Neutrophil (primary cell): ENCODE measurements around the gene ABLIM2.

Experiments
- H3K27ac ChIP-seq: fragments of 200-600 bp; sonication (generic); 2 replicates; pipeline ENCODE4 v1.5.1; 2016; ENCODE audit warnings: mild to moderate bottlenecking, moderate library complexity
- H3K27me3 ChIP-seq: fragments of 200-600 bp; sonication (generic); 2 replicates; pipeline ENCODE4 v1.6.0; 2016; ENCODE audit warnings: mild to moderate bottlenecking
- H3K36me3 ChIP-seq: fragments of 200-600 bp; sonication (generic); 2 replicates; pipeline ENCODE4 v1.5.1; 2017
- H3K4me1 ChIP-seq, 2 experiments: fragments of 200-600 bp in 1 of 2; sonication (generic) in 1 of 2; 1 replicate in 1 of 2; 2 replicates in 1 of 2; pipeline versions ENCODE4 v1.5.1 to v1.6.1; 2013 to 2016; ENCODE audit warnings: low read depth in 1 of 2, low read length in 1 of 2, mild to moderate bottlenecking in 1 of 2, moderate library complexity in 1 of 2; ENCODE audit not compliant: control insufficient read depth in 1 of 2, insufficient read depth in 1 of 2
- H3K4me3 ChIP-seq, 2 experiments: fragments of 200-600 bp in 1 of 2; sonication (generic) in 1 of 2; 1 replicate in 1 of 2; 2 replicates in 1 of 2; pipeline ENCODE4 v1.5.1; 2013 to 2016; ENCODE audit warnings: low read depth in 1 of 2, low read length in 1 of 2, mild to moderate bottlenecking in 1 of 2, moderate library complexity in 1 of 2
- H3K9me3 ChIP-seq: fragments of 200-600 bp; sonication (generic); 2 replicates; pipeline ENCODE4 v1.5.1; 2016
- TF ChIP-seq, protein P1 (sequence below): fragments of 200-600 bp; sonication (generic); IDR thresholded peaks from 2 replicates; pipeline ENCODE4 v1.5.1; 2016; ENCODE audit warnings: antibody characterized with exemption

Gene ABLIM2

DNA sequence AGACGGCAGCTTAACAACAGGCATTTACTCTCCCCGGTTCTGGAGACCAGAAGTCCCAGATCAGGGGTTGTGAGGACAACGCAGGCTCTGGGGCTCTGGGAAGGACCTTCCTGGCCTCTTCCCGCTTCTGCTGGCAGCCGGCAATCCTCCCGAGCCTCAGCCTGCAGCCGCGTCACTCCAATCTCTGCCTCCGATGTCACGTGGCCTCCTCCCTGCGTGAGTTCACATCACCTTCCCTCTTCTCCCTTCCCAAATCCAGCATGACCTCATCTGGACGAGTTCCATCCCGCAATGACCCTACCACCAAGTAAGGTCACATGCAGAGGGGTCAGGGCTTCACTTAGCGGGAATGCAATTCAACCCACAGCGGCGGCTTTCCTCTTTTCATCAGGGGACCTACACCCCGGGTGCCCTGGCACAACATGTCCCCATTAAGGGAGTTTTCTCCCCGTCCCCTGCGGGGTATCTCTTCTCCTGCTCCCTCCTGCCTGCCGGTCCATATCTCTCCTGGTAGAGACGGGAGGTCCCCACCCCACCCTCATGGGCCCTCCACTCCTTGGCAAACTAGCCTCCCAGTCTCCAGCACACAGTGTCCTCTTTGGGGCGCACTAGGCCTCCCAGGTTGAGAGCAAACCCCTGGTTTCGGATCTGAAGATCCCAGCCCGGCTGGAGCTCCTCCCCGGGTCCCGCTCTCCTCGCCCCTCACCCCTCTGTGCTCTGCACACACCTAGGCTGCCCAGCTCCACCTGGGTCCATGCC, 25.5 kb downstream of the ABLIM2 start:
- Histone ChIP-seq H3K36me3 (no peaks in the 10 kb centered on the region), H3K9me3 (no peaks in the 10 kb centered on the region), H3K4me1 (no peaks in the 10 kb centered on the region), H3K27ac (no peak overlapping the region), H3K27me3 (peaks cover 28% of the 10 kb centered on the region), H3K4me3 (no peak overlapping the region)
- TF ChIP-seq, protein P1, sequence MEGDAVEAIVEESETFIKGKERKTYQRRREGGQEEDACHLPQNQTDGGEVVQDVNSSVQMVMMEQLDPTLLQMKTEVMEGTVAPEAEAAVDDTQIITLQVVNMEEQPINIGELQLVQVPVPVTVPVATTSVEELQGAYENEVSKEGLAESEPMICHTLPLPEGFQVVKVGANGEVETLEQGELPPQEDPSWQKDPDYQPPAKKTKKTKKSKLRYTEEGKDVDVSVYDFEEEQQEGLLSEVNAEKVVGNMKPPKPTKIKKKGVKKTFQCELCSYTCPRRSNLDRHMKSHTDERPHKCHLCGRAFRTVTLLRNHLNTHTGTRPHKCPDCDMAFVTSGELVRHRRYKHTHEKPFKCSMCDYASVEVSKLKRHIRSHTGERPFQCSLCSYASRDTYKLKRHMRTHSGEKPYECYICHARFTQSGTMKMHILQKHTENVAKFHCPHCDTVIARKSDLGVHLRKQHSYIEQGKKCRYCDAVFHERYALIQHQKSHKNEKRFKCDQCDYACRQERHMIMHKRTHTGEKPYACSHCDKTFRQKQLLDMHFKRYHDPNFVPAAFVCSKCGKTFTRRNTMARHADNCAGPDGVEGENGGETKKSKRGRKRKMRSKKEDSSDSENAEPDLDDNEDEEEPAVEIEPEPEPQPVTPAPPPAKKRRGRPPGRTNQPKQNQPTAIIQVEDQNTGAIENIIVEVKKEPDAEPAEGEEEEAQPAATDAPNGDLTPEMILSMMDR: no peak

DNA sequence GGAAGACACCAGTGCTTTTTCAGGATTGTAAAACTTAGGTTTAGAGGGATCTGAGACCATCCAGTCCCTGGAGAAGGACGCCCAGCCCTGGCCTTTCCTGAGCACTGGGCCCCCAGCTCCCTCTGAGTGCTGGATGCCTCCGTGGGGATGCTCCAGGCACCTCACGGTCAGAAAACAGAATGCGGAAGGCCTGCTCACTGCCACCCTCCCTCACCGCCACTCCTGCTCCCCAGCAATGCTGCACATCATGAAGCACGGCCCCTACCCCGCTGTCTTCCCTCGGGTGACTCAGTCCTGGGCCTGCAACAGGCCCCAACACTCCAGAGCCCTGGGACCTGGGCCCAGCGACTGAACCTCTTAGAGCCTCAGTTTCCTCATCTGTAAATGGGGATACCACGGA, 26.2 kb downstream of the ABLIM2 start:
- TF ChIP-seq, protein P1: no peak
- peaks cover 28% of the 10 kb centered on the region for H3K27me3 ChIP-seq

DNA sequence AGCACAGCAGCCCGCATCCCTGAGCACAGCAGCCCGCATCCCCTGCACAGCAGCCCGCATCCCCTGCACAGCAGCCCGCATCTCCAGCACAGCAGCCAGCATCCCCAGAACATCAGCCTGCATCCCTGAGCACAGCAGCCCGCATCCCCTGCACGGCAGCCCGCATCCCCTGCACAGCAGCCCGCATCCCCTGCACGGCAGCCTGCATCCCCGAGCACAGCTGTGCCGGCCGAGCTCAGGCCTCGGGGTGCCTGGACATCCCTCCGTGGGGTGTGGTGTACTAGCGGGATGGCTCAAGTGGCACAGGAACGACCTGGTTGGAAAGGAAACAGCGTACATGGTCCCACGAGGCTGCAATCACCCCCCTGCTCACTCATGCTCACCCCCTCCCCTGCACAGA, 26.8 kb downstream of the ABLIM2 start:
- TF ChIP-seq, protein P1: no peak
- Histone ChIP-seq H3K4me1 (no peaks in the 10 kb centered on the region), H3K9me3 (no peaks in the 10 kb centered on the region), H3K36me3 (no peaks in the 10 kb centered on the region), H3K27me3 (peaks cover 28% of the 10 kb centered on the region), H3K4me3 (no peak overlapping the region), H3K27ac (no peak overlapping the region)

More for the DNA sequence above, 26.2 kb downstream of the ABLIM2 start:
- Histone ChIP-seq H3K4me1 (no peaks in the 10 kb centered on the region), H3K36me3 (no peaks in the 10 kb centered on the region), H3K27ac (no peak overlapping the region), H3K4me3 (no peak overlapping the region), H3K9me3 (no peaks in the 10 kb centered on the region)

DNA sequence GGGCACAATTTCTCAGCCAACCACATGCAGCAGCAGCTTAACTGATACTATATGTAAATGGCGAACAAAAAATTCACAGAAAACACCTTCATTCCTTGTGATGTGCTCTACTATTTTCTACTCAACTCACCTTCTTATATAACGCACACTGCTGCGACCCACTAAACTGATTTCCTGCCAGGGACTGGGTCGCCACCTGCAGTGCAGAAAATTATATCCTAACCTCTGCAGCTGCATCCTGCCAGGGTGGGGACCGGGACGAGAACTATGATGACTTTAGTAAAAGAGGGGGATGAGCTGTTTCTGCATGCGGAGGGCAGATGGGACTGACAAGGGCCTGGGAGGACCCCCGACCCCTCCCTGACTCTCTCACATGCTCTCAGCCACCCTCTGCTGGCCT, 27.4 kb downstream of the ABLIM2 start:
- Histone ChIP-seq H3K27ac (no peak overlapping the region), H3K4me3 (no peak overlapping the region), H3K36me3 (no peaks in the 10 kb centered on the region), H3K4me1 (no peaks in the 10 kb centered on the region), H3K27me3 (peaks cover 28% of the 10 kb centered on the region), H3K9me3 (no peaks in the 10 kb centered on the region)
- TF ChIP-seq, protein P1: no peak

DNA sequence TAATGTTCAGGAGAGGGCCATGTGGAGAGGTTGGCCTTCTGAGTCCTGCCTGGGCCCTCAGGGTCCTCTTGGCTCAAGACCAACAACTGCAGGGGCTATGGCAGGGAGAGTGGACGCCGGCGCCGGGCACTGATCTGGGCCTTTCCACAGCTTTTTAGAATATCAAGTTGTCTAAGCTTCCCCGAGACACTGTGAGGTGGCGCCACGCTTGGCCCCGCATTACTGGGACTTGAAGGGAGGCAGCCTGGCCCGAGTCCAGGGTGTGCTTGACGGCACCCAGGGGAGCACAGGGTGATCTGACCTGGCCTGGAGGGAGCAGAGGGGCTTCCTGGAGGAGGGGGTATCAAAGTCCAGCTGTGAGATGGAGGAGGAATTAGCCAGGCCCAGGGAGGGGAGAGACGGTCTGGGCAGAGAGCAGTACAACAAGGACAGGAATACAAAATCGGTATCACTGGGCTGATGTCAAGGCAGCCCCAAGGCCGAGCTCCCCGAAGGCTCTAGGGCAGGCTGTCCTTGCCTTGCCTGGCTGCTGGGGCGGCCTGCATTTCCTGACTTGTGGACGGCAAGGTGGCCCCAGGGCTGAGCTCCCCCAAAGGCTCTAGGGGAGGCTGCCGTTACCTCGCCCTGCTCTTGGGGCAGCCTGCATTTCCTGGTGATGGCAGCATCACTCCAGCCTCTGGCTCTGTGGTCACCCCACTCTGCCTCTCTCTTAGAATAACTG, 28.1 kb downstream of the ABLIM2 start:
- H3K4me1 ChIP-seq: no peaks in the 10 kb centered on the region
- peaks cover 28% of the 10 kb centered on the region for H3K27me3 ChIP-seq
- H3K4me3 ChIP-seq: no peak overlapping the region
- no peaks in the 10 kb centered on the region for H3K9me3 ChIP-seq
- TF ChIP-seq, protein P1: no peak
- no peak overlapping the region for H3K27ac ChIP-seq
- H3K36me3 ChIP-seq: no peaks in the 10 kb centered on the region
